Ovary (tissue), 3 donors: ENCODE results near the gene APBA2.

Experiments
- CTCF ChIP-seq, 3 donors: fragments of 450-650 bp in 2 of 3; fragments of 200-600 bp in 1 of 3; IDR thresholded peaks; one replicate each; pipeline versions ENCODE4 v1.5.1 to v1.8.0; 2016 to 2022; ENCODE audit warnings: antibody characterized with exemption in 3 of 3, mild to moderate bottlenecking in 1 of 3
- EP300 ChIP-seq: sonication (generic); formaldehyde crosslinking; IDR thresholded peaks from one replicate; pipeline ENCODE4 v1.6.1; 2017; ENCODE audit warnings: antibody characterized with exemption
- POLR2A ChIP-seq: fragments of 450-650 bp; IDR thresholded peaks from one replicate; pipeline ENCODE4 v1.6.1; 2017; ENCODE audit warnings: antibody characterized with exemption, mild to moderate bottlenecking, moderate library complexity
- donor health status: DM: no; HTN: no; CAD: no.

GRCh38 chr15:29044503-29044901, 158.7 kb downstream of the APBA2 start:
- TF ChIP-seq CTCF (IDR thresholded peaks at IDR 0.05) = no peak
- TF ChIP-seq POLR2A = no peak
- TF ChIP-seq EP300 = no peak
